SU-DHL-6 (cell line): ENCODE measurements around the gene GRAP.

ENCODE experiments used
- H2AFZ ChIP-seq: fragments of 200-600 bp; sonication (generic); 2 replicates; pipeline ENCODE4 v1.6.1; 2014; ENCODE audit warnings: low read depth, mild to moderate bottlenecking, moderate library complexity, mixed read lengths, antibody characterized with exemption, low read length; ENCODE audit not compliant: severe bottlenecking
- H3F3A ChIP-seq: fragments of 200-600 bp; shearing (Covaris generic); 2 replicates; pipeline ENCODE4 v1.6.0; 2016; ENCODE audit warnings: antibody characterized with exemption, mild to moderate bottlenecking; ENCODE audit not compliant: insufficient read depth
- H3K27ac ChIP-seq: fragments of 200-600 bp; sonication (generic); 2 replicates; pipeline ENCODE4 v1.5.1; 2016; ENCODE audit warnings: low read depth, mild to moderate bottlenecking, low read length, moderate library complexity, mixed read lengths
- H3K27me3 ChIP-seq: fragments of 200-600 bp; sonication (generic), shearing (Covaris generic); 2 replicates; pipeline ENCODE4 v1.6.0; 2014; ENCODE audit warnings: mild to moderate bottlenecking, low read length
- H3K36me3 ChIP-seq: fragments of 200-600 bp; sonication (generic); 2 replicates; pipeline ENCODE4 v1.6.1; 2014; ENCODE audit warnings: mild to moderate bottlenecking, low read length, mixed read lengths
- H3K4me2 ChIP-seq: fragments of 300-600, 200-600 bp; shearing (Covaris generic), sonication (generic); 2 replicates; pipeline ENCODE4 v1.6.0; 2014; ENCODE audit warnings: low read length, low read depth, mild to moderate bottlenecking; ENCODE audit not compliant: poor library complexity, severe bottlenecking
- H3K4me3 ChIP-seq: fragments of 200-600 bp; sonication (generic); 2 replicates; pipeline ENCODE4 v1.5.1; 2014; ENCODE audit warnings: antibody characterized with exemption, low read length, mild to moderate bottlenecking, mixed read lengths; ENCODE audit not compliant: insufficient read depth, poor library complexity, severe bottlenecking
- H3K79me2 ChIP-seq: fragments of 200-600 bp; sonication (generic); 2 replicates; pipeline ENCODE4 v1.6.1; 2014; ENCODE audit warnings: mild to moderate bottlenecking, low read length, moderate library complexity; ENCODE audit not compliant: insufficient read depth
- H3K9ac ChIP-seq: fragments of 200-600 bp; sonication (generic); 2 replicates; pipeline ENCODE4 v1.7.0; 2014; ENCODE audit warnings: mild to moderate bottlenecking, low read length
- H3K9me2 ChIP-seq: fragments of 200-600 bp; sonication (generic); replicated peaks from 2 replicates; pipeline ENCODE4 v1.6.1; 2014; ENCODE audit warnings: low read length; ENCODE audit not compliant: insufficient read depth
- H3K9me3 ChIP-seq: fragments of 200-600 bp; sonication (generic); 2 replicates; pipeline ENCODE4 v1.6.1; 2014; ENCODE audit warnings: low read length, mixed read lengths; ENCODE audit not compliant: insufficient read depth
- H4K20me1 ChIP-seq: fragments of 200-600 bp; sonication (generic); 2 replicates; pipeline ENCODE4 v1.6.1; 2014; ENCODE audit warnings: low read depth, mild to moderate bottlenecking, antibody characterized with exemption, low read length, moderate library complexity, mixed read lengths
- EZH2phosphoT487 ChIP-seq: fragments of 200-600 bp; sonication (generic), shearing (Covaris generic); conservative IDR thresholded peaks from 2 replicates; pipeline ENCODE4 v1.6.1; 2018; ENCODE audit warnings: mild to moderate bottlenecking, antibody characterized with exemption, low read length, moderate library complexity, mixed read lengths
- TF ChIP-seq, protein P1 (sequence below): fragments of 200-600 bp; sonication (generic); IDR thresholded peaks from one replicate; pipeline ENCODE4 v1.5.1; 2017; ENCODE audit warnings: antibody characterized with exemption, mild to moderate bottlenecking, low read length, moderate library complexity; ENCODE audit not compliant: insufficient read depth, poor library complexity, severe bottlenecking

Gene GRAP

DNA sequence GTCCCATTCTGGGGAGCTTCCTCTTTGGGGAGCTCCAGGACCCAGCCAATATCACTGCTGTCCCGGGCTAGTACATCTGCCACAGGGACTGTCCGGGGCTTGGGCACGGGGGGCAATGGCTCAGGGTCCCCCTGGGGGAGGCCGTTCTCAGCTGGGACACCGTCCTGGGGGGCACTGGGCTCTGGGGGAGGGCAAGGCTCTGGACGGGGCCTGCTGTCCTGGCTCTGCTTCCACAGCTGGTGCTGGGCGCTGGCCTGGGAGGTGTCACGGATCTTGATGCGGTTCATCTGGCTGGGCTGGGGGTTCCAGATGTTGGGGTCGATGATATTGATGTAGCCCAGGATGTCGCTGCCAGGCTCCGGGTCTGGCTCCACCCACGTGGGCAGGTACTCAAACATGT, 68.7 kb downstream of the GRAP start:
- Histone ChIP-seq H2AFZ (no peak overlapping the region), H3K9me2 (no peaks in the 10 kb centered on the region), H3K27ac (no peak overlapping the region), H3K4me2 (no peak overlapping the region), H3K4me3 (no peak overlapping the region), H3K79me2 (no peaks in the 10 kb centered on the region), H3K9me3 (no peaks in the 10 kb centered on the region), H3K36me3 (no peaks in the 10 kb centered on the region), H4K20me1 (no peaks in the 10 kb centered on the region), H3K27me3 (no peaks in the 10 kb centered on the region), H3K9ac (no peak overlapping the region), H3F3A (no peaks in the 10 kb centered on the region)
- no peak for TF ChIP-seq EZH2phosphoT487
- TF ChIP-seq, protein P1, sequence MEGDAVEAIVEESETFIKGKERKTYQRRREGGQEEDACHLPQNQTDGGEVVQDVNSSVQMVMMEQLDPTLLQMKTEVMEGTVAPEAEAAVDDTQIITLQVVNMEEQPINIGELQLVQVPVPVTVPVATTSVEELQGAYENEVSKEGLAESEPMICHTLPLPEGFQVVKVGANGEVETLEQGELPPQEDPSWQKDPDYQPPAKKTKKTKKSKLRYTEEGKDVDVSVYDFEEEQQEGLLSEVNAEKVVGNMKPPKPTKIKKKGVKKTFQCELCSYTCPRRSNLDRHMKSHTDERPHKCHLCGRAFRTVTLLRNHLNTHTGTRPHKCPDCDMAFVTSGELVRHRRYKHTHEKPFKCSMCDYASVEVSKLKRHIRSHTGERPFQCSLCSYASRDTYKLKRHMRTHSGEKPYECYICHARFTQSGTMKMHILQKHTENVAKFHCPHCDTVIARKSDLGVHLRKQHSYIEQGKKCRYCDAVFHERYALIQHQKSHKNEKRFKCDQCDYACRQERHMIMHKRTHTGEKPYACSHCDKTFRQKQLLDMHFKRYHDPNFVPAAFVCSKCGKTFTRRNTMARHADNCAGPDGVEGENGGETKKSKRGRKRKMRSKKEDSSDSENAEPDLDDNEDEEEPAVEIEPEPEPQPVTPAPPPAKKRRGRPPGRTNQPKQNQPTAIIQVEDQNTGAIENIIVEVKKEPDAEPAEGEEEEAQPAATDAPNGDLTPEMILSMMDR, result no peak

DNA sequence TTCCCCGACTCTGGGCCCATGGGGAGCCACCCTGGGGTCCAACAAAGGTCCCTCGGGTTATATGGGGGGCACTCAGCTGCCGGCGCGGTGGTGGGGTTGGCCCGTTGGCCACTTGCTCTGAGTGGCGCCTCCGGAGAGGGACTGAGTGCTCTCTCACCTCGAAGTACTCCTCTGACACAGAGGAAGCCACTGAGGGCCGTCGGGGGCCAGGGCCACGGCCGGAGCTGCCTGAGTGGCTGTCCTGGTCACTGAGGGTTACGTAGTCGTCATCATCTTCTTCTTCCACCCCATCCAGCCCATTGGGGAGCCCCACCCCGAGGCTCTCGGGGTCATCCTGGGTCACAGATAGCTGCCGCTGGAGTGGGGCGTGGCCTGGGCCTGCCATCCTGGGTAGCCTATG, 69.1 kb downstream of the GRAP start:
- Histone ChIP-seq H3K27ac (no peak overlapping the region), H3K4me3 (no peak overlapping the region), H3K4me2 (no peak overlapping the region), H3K36me3 (no peaks in the 10 kb centered on the region), H3K9me2 (no peaks in the 10 kb centered on the region), H2AFZ (no peak overlapping the region), H3K79me2 (no peaks in the 10 kb centered on the region), H3K9me3 (no peaks in the 10 kb centered on the region), H3K27me3 (no peaks in the 10 kb centered on the region), H4K20me1 (no peaks in the 10 kb centered on the region), H3F3A (no peaks in the 10 kb centered on the region), H3K9ac (no peak overlapping the region)
- TF ChIP-seq, protein P1, result no peak
- TF ChIP-seq EZH2phosphoT487, result no peak

DNA sequence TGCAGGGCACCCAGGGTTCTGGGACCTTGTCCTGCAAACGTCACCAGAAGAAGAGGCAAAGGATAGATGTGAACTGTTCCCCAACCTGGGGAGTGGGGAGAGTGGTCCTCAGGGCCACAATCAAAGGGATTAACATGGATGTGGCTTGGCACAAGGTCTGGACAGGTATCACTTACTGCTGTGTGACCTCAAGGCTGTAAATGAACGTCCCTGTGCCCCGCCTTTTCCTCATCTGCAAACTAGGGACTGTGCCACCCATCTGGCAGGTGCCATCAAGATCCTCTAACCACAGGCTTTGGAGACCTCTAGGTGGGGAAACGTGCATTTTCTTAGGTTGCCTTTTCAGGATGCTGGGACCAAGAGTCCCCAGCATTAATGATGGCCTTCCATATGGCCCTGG, 69.7 kb downstream of the GRAP start:
- Histone ChIP-seq H3K4me3 (no peak overlapping the region), H4K20me1 (no peaks in the 10 kb centered on the region), H3K36me3 (no peaks in the 10 kb centered on the region), H3K9me3 (no peaks in the 10 kb centered on the region), H3K27me3 (no peaks in the 10 kb centered on the region), H3K79me2 (no peaks in the 10 kb centered on the region), H2AFZ (no peak overlapping the region), H3K9me2 (no peaks in the 10 kb centered on the region), H3F3A (no peaks in the 10 kb centered on the region), H3K4me2 (no peak overlapping the region), H3K9ac (no peak overlapping the region), H3K27ac (no peak overlapping the region)
- TF ChIP-seq, protein P1, result no peak
- TF ChIP-seq EZH2phosphoT487, result no peak
